Measurements from ENCODE around the gene ADAR.

DNA sequence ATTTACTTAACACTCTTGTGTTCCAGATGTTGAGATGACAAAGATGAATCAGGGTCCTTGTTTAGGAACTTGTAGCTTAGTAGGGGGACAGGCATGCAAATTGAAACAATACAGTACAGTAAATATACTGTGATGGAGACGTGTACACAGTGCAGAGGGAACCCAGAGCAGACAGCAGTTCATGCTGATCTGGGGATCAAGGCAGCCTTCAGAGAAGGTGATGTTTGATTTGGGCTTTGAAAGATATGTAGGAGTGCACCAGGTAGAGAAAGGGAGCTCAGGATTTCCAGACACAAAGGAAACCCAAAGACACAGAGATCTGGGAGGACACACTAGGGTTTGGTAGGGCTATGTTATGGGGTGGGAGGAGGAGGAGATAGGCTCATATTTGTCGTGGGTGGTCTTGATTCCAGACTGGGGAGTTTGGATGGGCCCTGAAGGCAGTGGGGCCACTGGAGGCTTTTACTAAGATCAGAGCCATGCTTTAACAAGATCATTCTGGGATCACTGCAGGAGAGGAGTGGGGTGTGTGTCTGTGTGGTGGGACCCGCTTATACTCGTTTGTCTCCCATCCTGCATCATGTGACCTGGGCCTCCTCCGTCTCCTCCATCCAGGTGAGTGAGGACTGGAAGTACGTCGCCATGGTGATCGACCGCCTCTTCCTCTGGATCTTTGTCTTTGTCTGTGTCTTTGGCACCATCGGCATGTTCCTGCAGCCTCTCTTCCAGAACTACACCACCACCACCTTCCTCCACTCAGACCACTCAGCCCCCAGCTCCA lies 32.6 kb downstream of the ADAR start:
- TF ChIP-seq, protein P1, sequence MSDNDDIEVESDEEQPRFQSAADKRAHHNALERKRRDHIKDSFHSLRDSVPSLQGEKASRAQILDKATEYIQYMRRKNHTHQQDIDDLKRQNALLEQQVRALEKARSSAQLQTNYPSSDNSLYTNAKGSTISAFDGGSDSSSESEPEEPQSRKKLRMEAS (IDR thresholded peaks at IDR 0.05; ENCODE audit: insufficient read depth, insufficient read length) = no peak
- no peak for TF ChIP-seq POLR2AphosphoS5 (IDR thresholded peaks at IDR 0.05; ENCODE audit: insufficient read depth, low read depth, low read length)

Measured in endothelial cell of umbilical vein (primary cell).